HG03521 (cell line): ENCODE measurements around the gene ADD1.

Source experiments
- ATAC-seq: cut with Tn5 transposase; IDR thresholded peaks from one replicate; pipeline ENCODE4 v1.9.1; 2021; ENCODE audit warnings: mild to moderate bottlenecking, moderate library complexity; ENCODE audit not compliant: unreplicated experiment

ADD1 gene

GRCh38 chr4:2822461-2823300 lies 21.0 kb upstream of the ADD1 start:
- no peak for ATAC-seq

- no peak for ATAC-seq
These were observed 20.4 kb upstream of the ADD1 start for GRCh38 chr4:2823301-2823670.

- no peak for ATAC-seq
These were observed 19.8 kb upstream of the ADD1 start for GRCh38 chr4:2823671-2824328.

- no peak for ATAC-seq
These were observed 19.3 kb upstream of the ADD1 start for GRCh38 chr4:2824329-2824835.

- ATAC-seq, result no peak
These were observed 18.7 kb upstream of the ADD1 start for GRCh38 chr4:2824836-2825381.

GRCh38 chr4:2825740-2826139 lies 17.9 kb upstream of the ADD1 start:
- no peak for ATAC-seq

- ATAC-seq, result no peak
These were observed 16.4 kb upstream of the ADD1 start for GRCh38 chr4:2827071-2827873.

GRCh38 chr4:2827874-2828751 lies 15.5 kb upstream of the ADD1 start:
- ATAC-seq, result no peak

GRCh38 chr4:2828758-2829181 lies 14.9 kb upstream of the ADD1 start:
- no peak for ATAC-seq

GRCh38 chr4:2829321-2829932 lies 14.2 kb upstream of the ADD1 start:
- ATAC-seq, result no peak

GRCh38 chr4:2829933-2830451 lies 13.7 kb upstream of the ADD1 start:
- no peak for ATAC-seq

GRCh38 chr4:2830632-2831610 lies 12.7 kb upstream of the ADD1 start:
- no peak for ATAC-seq

GRCh38 chr4:2831611-2832308 lies 11.9 kb upstream of the ADD1 start:
- no peak for ATAC-seq

GRCh38 chr4:2832309-2832980 lies 11.2 kb upstream of the ADD1 start:
- ATAC-seq, result peak; percentile 66

- ATAC-seq, result no peak
These were observed 10.5 kb upstream of the ADD1 start for GRCh38 chr4:2832981-2833670.

- ATAC-seq, result no peak
These were observed 10.0 kb upstream of the ADD1 start for GRCh38 chr4:2833671-2834000.
